Fibroblast of skin of left biceps (primary cell): ENCODE measurements around the gene PRKG1.
"Not testable (repeated sequence)": the region's sequence is repeated elsewhere in the genome, so short reads cannot be mapped to it uniquely, and the experiment has no call there.

Experiments used
- DNase-seq, 2 experiments: peaks; one replicate each; pipeline ENCODE4 v3.0.0-alpha.2; 2013; ENCODE audit warnings: low read depth in 2 of 2

Gene PRKG1

GRCh38 chr10:51224671-51225161 is 150.4 kb downstream of the PRKG1 start:
- DNase-seq = peak; percentile 88 to 90

- DNase-seq = no peak
Measured at GRCh38 chr10:51227897-51228713, 153.8 kb downstream of the PRKG1 start.

GRCh38 chr10:51228714-51229100 is 154.4 kb downstream of the PRKG1 start:
- DNase-seq = no peak

- DNase-seq = no peak
Measured at GRCh38 chr10:51230887-51231585, 156.7 kb downstream of the PRKG1 start.

- no peak for DNase-seq
Measured at GRCh38 chr10:51231754-51232153, 157.5 kb downstream of the PRKG1 start.

GRCh38 chr10:51233337-51234100 is 159.2 kb downstream of the PRKG1 start:
- no peak for DNase-seq

GRCh38 chr10:51235865-51236264 is 161.6 kb downstream of the PRKG1 start:
- no peak for DNase-seq

- DNase-seq = no peak
Measured at GRCh38 chr10:51239006-51239405, 164.7 kb downstream of the PRKG1 start.

GRCh38 chr10:51241461-51241860 is 167.2 kb downstream of the PRKG1 start:
- no peak for DNase-seq

- DNase-seq = no peak
Measured at GRCh38 chr10:51242393-51242792, 168.1 kb downstream of the PRKG1 start.

- DNase-seq = no peak
Measured at GRCh38 chr10:51244309-51244708, 170.0 kb downstream of the PRKG1 start.

GRCh38 chr10:51244748-51245490 is 170.6 kb downstream of the PRKG1 start:
- peak; percentile 64 to 69 for DNase-seq

GRCh38 chr10:51246156-51246555 is 171.9 kb downstream of the PRKG1 start:
- no peak for DNase-seq

- no peak for DNase-seq
Measured at GRCh38 chr10:51250278-51250920, 176.1 kb downstream of the PRKG1 start.

GRCh38 chr10:51251110-51251509 is 176.8 kb downstream of the PRKG1 start:
- no peak for DNase-seq

- no peak for DNase-seq
Measured at GRCh38 chr10:51255381-51255780, 181.1 kb downstream of the PRKG1 start.

- no peak for DNase-seq
Measured at GRCh38 chr10:51257511-51258248, 183.4 kb downstream of the PRKG1 start.

- no peak for DNase-seq
Measured at GRCh38 chr10:51260376-51260775, 186.1 kb downstream of the PRKG1 start.

GRCh38 chr10:51266496-51266895 is 192.2 kb downstream of the PRKG1 start:
- no peak for DNase-seq

- not testable (repeated sequence) for DNase-seq
Measured at GRCh38 chr10:51267980-51268570, 193.8 kb downstream of the PRKG1 start.
